Astrocyte (in vitro differentiated cells and primary cell): ENCODE measurements around the gene GMDS.

Experiments
- CTCF ChIP-seq: IDR thresholded peaks from 2 replicates; pipeline ENCODE4 v1.5.1; 2011; ENCODE audit warnings: low read depth, mild to moderate bottlenecking, inconsistent platforms, low read length, moderate library complexity; ENCODE audit not compliant: insufficient read depth
- EZH2 ChIP-seq: IDR thresholded peaks from 2 replicates; pipeline ENCODE4 v1.6.1; 2012; ENCODE audit warnings: mild to moderate bottlenecking, low read length, inconsistent platforms; ENCODE audit not compliant: insufficient read depth

- no peak for TF ChIP-seq CTCF
- TF ChIP-seq EZH2 = no peak
Observed at GRCh38 chr6:1627827-1628560, 617.4 kb downstream of the GMDS start.
